ENCODE data around the gene NFKBIE.

DNA sequence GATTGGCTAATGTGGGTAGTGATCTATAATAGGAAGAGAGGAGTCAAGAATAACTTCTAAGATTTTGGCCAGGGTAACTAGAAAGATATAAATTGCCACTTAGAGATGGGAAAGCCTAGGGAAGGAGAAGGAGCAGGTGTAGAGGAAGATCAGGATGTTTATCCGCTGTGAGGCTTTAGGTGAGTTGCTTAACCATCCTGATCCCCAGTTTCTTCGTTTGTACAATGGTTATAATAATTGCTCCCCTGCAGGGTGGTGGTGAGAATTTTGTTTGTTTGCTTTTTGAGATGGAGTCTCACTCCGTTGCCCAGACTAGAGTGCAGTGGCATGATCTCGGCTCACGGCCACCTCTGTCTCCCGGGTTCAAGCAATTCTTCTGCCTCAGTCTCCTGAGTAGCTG lies 51.0 kb downstream of the NFKBIE start:
- TF ChIP-seq CTCF (IDR thresholded peaks at IDR 0.05), result no peak
- TF ChIP-seq POLR2AphosphoS5 (IDR thresholded peaks at IDR 0.05), result no peak
